Measurements from ENCODE around the gene SNX25. TPM values are rescaled to one million over a fixed set of nuclear protein-coding genes. Genes with fewer than 3 reads are reported as not detected.

Gene SNX25
- total RNA-seq, 2 donors from 2014 or later: 21.4 to 26.0 TPM

DNA sequence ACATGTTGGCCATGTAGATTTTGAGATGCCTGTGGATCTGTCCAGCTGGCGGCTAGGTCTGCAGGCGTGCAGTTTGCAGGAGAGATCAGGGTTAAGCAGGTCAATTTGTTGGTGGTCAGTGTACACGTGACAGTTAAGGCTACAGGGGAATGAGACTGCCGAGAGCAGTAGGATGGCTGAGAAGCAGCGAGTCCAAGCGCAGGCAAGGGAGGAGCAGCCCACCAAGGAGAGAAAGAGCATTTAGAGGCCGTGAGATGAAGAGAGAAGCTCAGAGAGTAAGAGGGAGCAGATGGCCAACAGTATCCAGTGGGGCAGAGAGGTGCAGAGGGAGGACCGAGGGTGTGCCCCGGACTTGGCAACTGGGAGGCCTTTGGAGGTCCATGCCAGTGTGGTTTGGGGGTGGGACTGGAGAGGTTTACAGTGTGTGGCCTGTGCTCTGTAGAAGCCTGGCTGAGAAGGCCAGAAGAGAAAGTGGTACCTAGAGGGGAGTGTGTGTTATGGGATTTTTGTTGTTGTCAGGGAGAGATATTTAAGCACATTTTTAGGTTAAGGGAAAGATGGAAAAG, 18.4 kb downstream of the SNX25 start:
- H3K4me1 Mint-ChIP-seq: no peaks in the 10 kb centered on the region
- no peaks in the 10 kb centered on the region for H3K36me3 Mint-ChIP-seq (ENCODE audit: low read depth)
- H3K4me1 ChIP-seq (ENCODE audit: control insufficient read depth, insufficient read depth, low read length): no peaks in the 10 kb centered on the region
- TF ChIP-seq, protein P1, sequence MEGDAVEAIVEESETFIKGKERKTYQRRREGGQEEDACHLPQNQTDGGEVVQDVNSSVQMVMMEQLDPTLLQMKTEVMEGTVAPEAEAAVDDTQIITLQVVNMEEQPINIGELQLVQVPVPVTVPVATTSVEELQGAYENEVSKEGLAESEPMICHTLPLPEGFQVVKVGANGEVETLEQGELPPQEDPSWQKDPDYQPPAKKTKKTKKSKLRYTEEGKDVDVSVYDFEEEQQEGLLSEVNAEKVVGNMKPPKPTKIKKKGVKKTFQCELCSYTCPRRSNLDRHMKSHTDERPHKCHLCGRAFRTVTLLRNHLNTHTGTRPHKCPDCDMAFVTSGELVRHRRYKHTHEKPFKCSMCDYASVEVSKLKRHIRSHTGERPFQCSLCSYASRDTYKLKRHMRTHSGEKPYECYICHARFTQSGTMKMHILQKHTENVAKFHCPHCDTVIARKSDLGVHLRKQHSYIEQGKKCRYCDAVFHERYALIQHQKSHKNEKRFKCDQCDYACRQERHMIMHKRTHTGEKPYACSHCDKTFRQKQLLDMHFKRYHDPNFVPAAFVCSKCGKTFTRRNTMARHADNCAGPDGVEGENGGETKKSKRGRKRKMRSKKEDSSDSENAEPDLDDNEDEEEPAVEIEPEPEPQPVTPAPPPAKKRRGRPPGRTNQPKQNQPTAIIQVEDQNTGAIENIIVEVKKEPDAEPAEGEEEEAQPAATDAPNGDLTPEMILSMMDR (conservative IDR thresholded peaks at IDR 0.05): no peak
- no peak overlapping the region for H3K27ac ChIP-seq (ENCODE audit: low read depth, low read length)
- 92 to 94% methylated on average over 9 of the region's 9 CpGs for WGBS, 2 experiments (ENCODE audit: insufficient coverage in 1 of 2, insufficient read length in 1 of 2)
- no peak overlapping the region for H3K27ac Mint-ChIP-seq
- H3K36me3 ChIP-seq (ENCODE audit: control insufficient read depth, insufficient read depth, low read length): no peaks in the 10 kb centered on the region
- H3K27me3 Mint-ChIP-seq (ENCODE audit: insufficient read depth): no peaks in the 10 kb centered on the region
- no peak overlapping the region for H3K4me3 ChIP-seq (ENCODE audit: low read length)
- DNase-seq: no peak
- no peak overlapping the region for H3K4me3 Mint-ChIP-seq
- H3K9ac ChIP-seq (ENCODE audit: extremely low read depth, low read length, poor library complexity, severe bottlenecking): no peak overlapping the region
- no peaks in the 10 kb centered on the region for H3K9me3 ChIP-seq (ENCODE audit: control insufficient read depth, low read length)
- no peaks in the 10 kb centered on the region for H3K27me3 ChIP-seq (ENCODE audit: control insufficient read depth, insufficient read depth, low read length, poor library complexity, severe bottlenecking)
- no peaks in the 10 kb centered on the region for H3K9me3 Mint-ChIP-seq

DNA sequence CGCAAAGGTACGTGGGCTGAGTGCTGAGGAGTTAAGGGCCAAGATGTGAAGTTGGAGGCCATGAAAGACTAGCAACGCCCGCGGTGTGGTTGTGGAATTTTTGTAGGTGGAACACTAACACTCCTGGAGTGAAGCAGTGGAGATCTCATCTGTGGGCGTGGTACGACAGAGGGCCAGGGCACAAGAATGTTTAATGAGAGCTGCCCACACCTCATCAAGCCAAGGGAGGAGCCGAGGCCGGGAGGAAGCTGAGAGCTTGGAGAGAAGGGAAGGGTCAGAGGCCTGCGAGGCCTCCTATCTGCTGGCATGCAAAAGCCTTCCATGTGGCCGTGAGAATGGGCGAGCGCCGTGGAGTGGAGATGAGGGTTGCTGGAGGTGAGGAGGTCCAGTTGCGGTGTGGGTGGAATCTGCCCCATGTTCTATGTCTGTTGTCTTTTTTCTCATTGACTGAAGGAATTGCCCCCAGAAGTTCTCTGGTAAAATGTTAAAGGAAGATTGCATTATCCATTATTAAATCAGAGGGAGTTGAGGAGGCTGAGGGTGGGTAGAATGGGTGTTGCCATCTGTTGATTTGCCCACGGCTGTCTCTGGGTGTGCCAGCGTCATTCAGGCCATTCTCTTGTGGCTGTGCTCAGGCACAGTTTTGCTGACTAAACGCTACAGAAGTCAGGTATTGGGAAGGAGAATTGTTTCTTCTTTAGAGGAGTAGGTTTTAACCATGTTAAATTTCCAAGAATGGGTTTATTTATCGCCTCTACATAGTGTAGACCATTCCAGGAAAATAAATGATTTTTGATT, 19.8 kb downstream of the SNX25 start:
- no peak overlapping the region for H3K27ac Mint-ChIP-seq
- no peaks in the 10 kb centered on the region for H3K27me3 ChIP-seq (ENCODE audit: control insufficient read depth, insufficient read depth, low read length, poor library complexity, severe bottlenecking)
- peak; percentile 57 for DNase-seq
- no peaks in the 10 kb centered on the region for H3K4me1 Mint-ChIP-seq
- no peaks in the 10 kb centered on the region for H3K27me3 Mint-ChIP-seq (ENCODE audit: insufficient read depth)
- H3K4me3 Mint-ChIP-seq: no peak overlapping the region
- H3K9me3 ChIP-seq (ENCODE audit: control insufficient read depth, low read length): no peaks in the 10 kb centered on the region
- no peak overlapping the region for H3K9ac ChIP-seq (ENCODE audit: extremely low read depth, low read length, poor library complexity, severe bottlenecking)
- no peaks in the 10 kb centered on the region for H3K36me3 Mint-ChIP-seq (ENCODE audit: low read depth)
- WGBS, 2 experiments (ENCODE audit: insufficient coverage in 1 of 2, insufficient read length in 1 of 2): 65 to 87% methylated on average over 5 to 18 of the region's 19 CpGs
- H3K4me3 ChIP-seq (ENCODE audit: low read length): no peak overlapping the region
- TF ChIP-seq, protein P1 (conservative IDR thresholded peaks at IDR 0.05): no peak
- no peaks in the 10 kb centered on the region for H3K36me3 ChIP-seq (ENCODE audit: control insufficient read depth, insufficient read depth, low read length)
- no peaks in the 10 kb centered on the region for H3K4me1 ChIP-seq (ENCODE audit: control insufficient read depth, insufficient read depth, low read length)
- H3K27ac ChIP-seq (ENCODE audit: low read depth, low read length): no peak overlapping the region
- no peaks in the 10 kb centered on the region for H3K9me3 Mint-ChIP-seq

DNA sequence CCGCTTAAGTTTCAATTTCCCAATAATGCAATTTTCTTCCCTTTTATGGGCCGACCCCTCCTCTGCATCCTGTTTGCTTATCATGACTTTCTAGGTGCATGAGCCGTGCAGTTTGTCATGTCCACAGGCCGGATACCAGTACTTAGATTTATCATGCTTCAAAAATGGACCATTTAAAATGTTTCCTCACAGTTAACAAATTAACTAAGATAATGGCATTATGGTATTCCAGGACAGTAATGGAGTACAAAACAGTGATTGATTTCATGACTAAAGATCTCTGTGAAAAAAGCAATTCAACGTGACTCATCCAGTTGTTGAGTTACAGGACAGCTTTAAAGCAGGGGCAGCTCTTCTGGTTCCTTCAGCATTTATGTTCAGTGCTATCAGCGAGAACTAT, 23.0 kb downstream of the SNX25 start:
- H3K27me3 Mint-ChIP-seq (ENCODE audit: insufficient read depth): peaks cover 5% of the 10 kb centered on the region
- TF ChIP-seq, protein P1 (conservative IDR thresholded peaks at IDR 0.05): no peak
- H3K9me3 Mint-ChIP-seq: peaks cover 1% of the 10 kb centered on the region
- H3K4me1 Mint-ChIP-seq: peaks cover 22% of the 10 kb centered on the region
- H3K27ac ChIP-seq (ENCODE audit: low read depth, low read length): no peak overlapping the region
- no peak overlapping the region for H3K4me3 ChIP-seq (ENCODE audit: low read length)
- H3K9me3 ChIP-seq (ENCODE audit: control insufficient read depth, low read length): peaks cover 2% of the 10 kb centered on the region
- H3K27me3 ChIP-seq (ENCODE audit: control insufficient read depth, insufficient read depth, low read length, poor library complexity, severe bottlenecking): no peaks in the 10 kb centered on the region
- no peak overlapping the region for H3K9ac ChIP-seq (ENCODE audit: extremely low read depth, low read length, poor library complexity, severe bottlenecking)
- WGBS, 2 experiments (ENCODE audit: insufficient coverage in 1 of 2, insufficient read length in 1 of 2): 96 to 97% methylated on average over 3 to 6 of the region's 6 CpGs
- no peaks in the 10 kb centered on the region for H3K36me3 ChIP-seq (ENCODE audit: control insufficient read depth, insufficient read depth, low read length)
- H3K36me3 Mint-ChIP-seq (ENCODE audit: low read depth): peaks cover under 1% of the 10 kb centered on the region
- no peak overlapping the region for H3K27ac Mint-ChIP-seq
- peaks cover 12% of the 10 kb centered on the region for H3K4me1 ChIP-seq (ENCODE audit: control insufficient read depth, insufficient read depth, low read length)
- no peak overlapping the region for H3K4me3 Mint-ChIP-seq
- DNase-seq: no peak
